Neural progenitor cell (in vitro differentiated cells): Measurements from ENCODE around the gene SUPT20HL2. TPM values are rescaled to one million over a fixed set of nuclear protein-coding genes. Genes with fewer than 3 reads are reported as not detected.

ENCODE experiments used
- DNase-seq: peaks from one replicate; pipeline ENCODE4 v3.0.0-alpha.2; 2016; ENCODE audit warnings: low spot score
- H2AFZ ChIP-seq: fragments of 200-600 bp; sonication (generic); replicated peaks from 2 replicates; pipeline ENCODE4 v1.6.1; 2016; ENCODE audit warnings: antibody characterized with exemption
- H3F3A ChIP-seq: fragments of 200-600 bp; sonication (generic); 2 replicates; pipeline ENCODE4 v1.6.1; 2016; ENCODE audit warnings: antibody characterized with exemption, low read depth
- H3K27ac ChIP-seq: fragments of 200-600 bp; sonication (generic); 2 replicates; pipeline ENCODE4 v1.5.1; 2016; ENCODE audit warnings: mild to moderate bottlenecking
- H3K27me3 ChIP-seq: fragments of 200-600 bp; sonication (generic); 2 replicates; pipeline ENCODE4 v1.6.1; 2016; ENCODE audit warnings: mild to moderate bottlenecking, moderate library complexity
- H3K36me3 ChIP-seq: fragments of 200-600 bp; sonication (generic); 2 replicates; pipeline ENCODE4 v1.5.1; 2016
- H3K4me1 ChIP-seq: fragments of 200-600 bp; sonication (generic); 2 replicates; pipeline ENCODE4 v1.6.1; 2016; ENCODE audit warnings: mixed run types
- H3K4me2 ChIP-seq: fragments of 200-600 bp; sonication (generic); 2 replicates; pipeline ENCODE4 v1.6.1; 2016
- H3K4me3 ChIP-seq: fragments of 200-600 bp; sonication (generic); 2 replicates; pipeline ENCODE4 v1.5.1; 2016
- H3K79me2 ChIP-seq: fragments of 200-600 bp; sonication (generic); 2 replicates; pipeline ENCODE4 v1.6.1; 2016; ENCODE audit warnings: low read depth
- H3K9ac ChIP-seq: fragments of 200-600 bp; sonication (generic); 2 replicates; pipeline ENCODE4 v1.6.1; 2016
- H3K9me3 ChIP-seq: fragments of 200-600 bp; sonication (generic); 2 replicates; pipeline ENCODE4 v1.5.1; 2016; ENCODE audit warnings: low read depth
- H4K20me1 ChIP-seq: fragments of 200-600 bp; sonication (generic); 2 replicates; pipeline ENCODE4 v1.6.1; 2016; ENCODE audit warnings: low read depth
- H3K27ac Mint-ChIP-seq: 3 replicates; pipeline ENCODE4 v1.8.0; 2021; ENCODE audit warnings: mixed read lengths
- H3K27me3 Mint-ChIP-seq: 2 replicates; pipeline ENCODE4 v1.8.0; 2022; ENCODE audit warnings: low read depth, mild to moderate bottlenecking, inconsistent platforms, moderate library complexity, mixed read lengths; ENCODE audit not compliant: insufficient read depth
- H3K36me3 Mint-ChIP-seq: 3 replicates; pipeline ENCODE4 v1.8.0; 2021; ENCODE audit warnings: mixed read lengths
- H3K4me1 Mint-ChIP-seq: 3 replicates; pipeline ENCODE4 v1.8.0; 2021; ENCODE audit warnings: mixed read lengths
- H3K4me3 Mint-ChIP-seq: 3 replicates; pipeline ENCODE4 v1.8.0; 2021; ENCODE audit warnings: mild to moderate bottlenecking, moderate library complexity, mixed read lengths
- H3K9me3 Mint-ChIP-seq: 3 replicates; pipeline ENCODE4 v1.8.0; 2020; ENCODE audit warnings: mixed read lengths
- EZH2 ChIP-seq: fragments of 200-600 bp; sonication (generic); IDR thresholded peaks from 2 replicates; pipeline ENCODE4 v1.6.1; 2017; ENCODE audit warnings: antibody characterized with exemption, mild to moderate bottlenecking, moderate library complexity
- EZH2phosphoT487 ChIP-seq: fragments of 200-600 bp; sonication (generic); IDR thresholded peaks from 2 replicates; pipeline ENCODE4 v1.6.1; 2017; ENCODE audit warnings: antibody characterized with exemption
- total RNA-seq: library from RNA; depleted of rRNA; stranded (reverse); fragments of >200 nt; gene quantifications from 2 replicates; pipeline ENCODE4 v1.2.3, GENCODE V29; 2015; ENCODE audit warnings: low replicate concordance
- TF ChIP-seq, protein P1 (sequence below): fragments of 200-600 bp; sonication (generic); IDR thresholded peaks from 2 replicates; pipeline ENCODE4 v1.5.1; 2017; ENCODE audit warnings: antibody characterized with exemption, mild to moderate bottlenecking

The SUPT20HL2 gene
- total RNA-seq, 1 donor from 2014 or later, result not detected

DNA sequence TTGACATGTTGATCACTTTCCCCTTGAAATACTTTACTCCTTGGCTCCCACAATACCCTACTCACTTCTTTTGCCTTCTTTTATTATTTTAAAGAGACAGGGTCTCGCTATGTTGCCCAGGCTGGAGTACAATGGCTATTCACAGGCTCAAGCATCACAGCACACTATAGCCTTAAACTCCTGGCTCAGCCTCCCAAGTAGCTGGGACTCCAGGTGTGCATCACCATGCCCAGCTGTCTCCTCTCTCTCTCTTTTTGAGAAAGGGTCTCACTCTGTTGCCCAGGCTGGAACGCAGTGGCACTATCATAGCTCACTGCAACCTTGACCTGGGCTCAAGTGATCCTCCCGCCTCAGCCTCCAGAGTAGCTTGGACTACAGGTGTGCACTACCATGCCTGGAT is 51.6 kb downstream of the SUPT20HL2 start:
- no peak overlapping the region for H3K4me3 ChIP-seq
- no peaks in the 10 kb centered on the region for H3K79me2 ChIP-seq
- no peaks in the 10 kb centered on the region for H3F3A ChIP-seq
- DNase-seq, result no peak
- no peak overlapping the region for H3K4me3 Mint-ChIP-seq
- H3K36me3 ChIP-seq, result no peaks in the 10 kb centered on the region
- no peaks in the 10 kb centered on the region for H3K9me3 ChIP-seq
- no peaks in the 10 kb centered on the region for H3K36me3 Mint-ChIP-seq
- H3K4me1 Mint-ChIP-seq, result peaks cover 3% of the 10 kb centered on the region
- H3K9ac ChIP-seq, result no peak overlapping the region
- H2AFZ ChIP-seq, result no peak overlapping the region
- peaks cover 12% of the 10 kb centered on the region for H3K27me3 Mint-ChIP-seq
- TF ChIP-seq EZH2 (no peak), EZH2phosphoT487 (no peak)
- TF ChIP-seq, protein P1, sequence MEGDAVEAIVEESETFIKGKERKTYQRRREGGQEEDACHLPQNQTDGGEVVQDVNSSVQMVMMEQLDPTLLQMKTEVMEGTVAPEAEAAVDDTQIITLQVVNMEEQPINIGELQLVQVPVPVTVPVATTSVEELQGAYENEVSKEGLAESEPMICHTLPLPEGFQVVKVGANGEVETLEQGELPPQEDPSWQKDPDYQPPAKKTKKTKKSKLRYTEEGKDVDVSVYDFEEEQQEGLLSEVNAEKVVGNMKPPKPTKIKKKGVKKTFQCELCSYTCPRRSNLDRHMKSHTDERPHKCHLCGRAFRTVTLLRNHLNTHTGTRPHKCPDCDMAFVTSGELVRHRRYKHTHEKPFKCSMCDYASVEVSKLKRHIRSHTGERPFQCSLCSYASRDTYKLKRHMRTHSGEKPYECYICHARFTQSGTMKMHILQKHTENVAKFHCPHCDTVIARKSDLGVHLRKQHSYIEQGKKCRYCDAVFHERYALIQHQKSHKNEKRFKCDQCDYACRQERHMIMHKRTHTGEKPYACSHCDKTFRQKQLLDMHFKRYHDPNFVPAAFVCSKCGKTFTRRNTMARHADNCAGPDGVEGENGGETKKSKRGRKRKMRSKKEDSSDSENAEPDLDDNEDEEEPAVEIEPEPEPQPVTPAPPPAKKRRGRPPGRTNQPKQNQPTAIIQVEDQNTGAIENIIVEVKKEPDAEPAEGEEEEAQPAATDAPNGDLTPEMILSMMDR, result no peak
- H3K27ac Mint-ChIP-seq, result no peak overlapping the region
- no peaks in the 10 kb centered on the region for H3K27me3 ChIP-seq
- H3K4me2 ChIP-seq, result no peak overlapping the region
- H3K9me3 Mint-ChIP-seq, result no peaks in the 10 kb centered on the region
- H4K20me1 ChIP-seq, result no peaks in the 10 kb centered on the region
- no peaks in the 10 kb centered on the region for H3K4me1 ChIP-seq
- no peak overlapping the region for H3K27ac ChIP-seq

Other genes with a start within 250 kb of the SUPT20HL2 start
- 48.2 and 59.1 TPM in 2 replicates for gene ZFX, start 164.3 kb downstream of the SUPT20HL2 start, total RNA-seq
- gene SUPT20HL1, start 46.6 kb upstream of the SUPT20HL2 start, total RNA-seq, result not detected in 2 replicates
- gene PDK3, start 151.2 kb upstream of the SUPT20HL2 start, total RNA-seq, result 50.3 and 100 TPM in 2 replicates